Measurements from ENCODE around the gene AFF1.
"Not testable (repeated sequence)": the region's sequence is repeated elsewhere in the genome, so short reads cannot be mapped to it uniquely, and the experiment has no call there.

The AFF1 gene

DNA sequence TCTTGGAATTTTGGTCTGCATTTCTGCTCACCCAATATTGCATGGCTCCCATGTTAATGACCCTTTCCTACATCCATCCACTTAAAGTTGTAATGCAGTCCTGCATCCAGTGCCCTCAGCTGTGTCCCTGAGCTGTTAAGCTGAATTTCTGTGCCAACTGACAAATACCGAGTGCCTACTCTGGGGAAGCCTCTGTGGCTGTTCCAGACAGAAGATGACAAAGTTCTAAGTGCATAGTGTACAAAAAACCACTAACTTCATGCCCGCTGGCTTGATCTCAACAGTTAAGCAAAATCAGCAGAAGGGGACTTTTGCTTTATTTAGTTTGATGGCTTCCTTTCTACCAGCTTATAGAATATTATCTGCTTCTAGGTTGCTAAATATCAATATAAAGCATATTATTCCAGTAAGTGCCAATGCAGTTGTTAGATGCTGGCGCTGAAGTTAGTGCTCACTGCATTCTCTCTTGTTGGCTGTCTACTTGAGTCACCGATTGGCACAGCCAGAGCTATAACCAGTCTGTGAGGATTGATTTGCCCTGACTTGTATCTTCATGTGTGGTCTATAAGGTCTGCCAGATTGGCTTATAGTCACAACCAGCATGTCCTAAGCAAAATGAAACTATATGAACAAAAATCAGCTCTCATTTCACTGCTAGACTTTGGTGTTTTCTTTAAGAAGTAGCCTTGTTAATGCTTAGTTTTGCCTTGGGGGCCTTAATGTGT is 186.7 kb downstream of the AFF1 start:
- DNase-seq, result no peak

DNA sequence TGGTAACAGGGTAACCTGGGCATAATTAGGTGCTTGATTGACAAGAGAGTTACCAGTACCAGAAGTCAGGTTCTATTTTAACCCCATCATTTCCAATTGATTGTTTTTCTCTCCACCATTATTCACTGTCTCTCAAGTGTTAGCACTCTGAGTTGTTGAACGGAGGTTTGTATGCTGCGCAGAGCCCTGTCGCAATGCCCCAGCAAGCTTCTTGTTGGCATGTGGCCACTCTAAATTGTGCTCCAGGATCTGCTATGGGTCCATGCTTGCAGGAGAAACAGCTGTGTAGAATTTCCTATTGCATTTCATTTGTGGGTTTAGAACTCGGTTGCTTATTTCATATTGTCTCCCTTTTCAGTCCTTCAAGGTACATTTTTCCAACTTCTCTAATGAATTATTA is 187.4 kb downstream of the AFF1 start:
- DNase-seq, result no peak

DNA sequence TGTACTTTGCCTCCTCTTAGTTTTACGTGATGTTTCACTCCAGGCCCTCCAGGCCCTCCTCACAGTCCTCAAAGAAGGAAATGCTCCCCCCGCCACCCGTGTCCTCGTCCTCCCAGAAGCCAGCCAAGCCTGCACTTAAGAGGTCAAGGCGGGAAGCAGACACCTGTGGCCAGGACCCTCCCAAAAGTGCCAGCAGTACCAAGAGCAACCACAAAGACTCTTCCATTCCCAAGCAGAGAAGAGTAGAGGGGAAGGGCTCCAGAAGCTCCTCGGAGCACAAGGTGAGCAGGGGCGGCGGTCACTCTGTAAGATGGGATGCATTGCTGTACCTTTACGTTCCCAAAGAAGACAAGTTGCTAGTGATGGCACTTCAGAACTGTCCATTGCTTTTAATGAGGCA is 191.2 kb downstream of the AFF1 start:
- no peak for DNase-seq

DNA sequence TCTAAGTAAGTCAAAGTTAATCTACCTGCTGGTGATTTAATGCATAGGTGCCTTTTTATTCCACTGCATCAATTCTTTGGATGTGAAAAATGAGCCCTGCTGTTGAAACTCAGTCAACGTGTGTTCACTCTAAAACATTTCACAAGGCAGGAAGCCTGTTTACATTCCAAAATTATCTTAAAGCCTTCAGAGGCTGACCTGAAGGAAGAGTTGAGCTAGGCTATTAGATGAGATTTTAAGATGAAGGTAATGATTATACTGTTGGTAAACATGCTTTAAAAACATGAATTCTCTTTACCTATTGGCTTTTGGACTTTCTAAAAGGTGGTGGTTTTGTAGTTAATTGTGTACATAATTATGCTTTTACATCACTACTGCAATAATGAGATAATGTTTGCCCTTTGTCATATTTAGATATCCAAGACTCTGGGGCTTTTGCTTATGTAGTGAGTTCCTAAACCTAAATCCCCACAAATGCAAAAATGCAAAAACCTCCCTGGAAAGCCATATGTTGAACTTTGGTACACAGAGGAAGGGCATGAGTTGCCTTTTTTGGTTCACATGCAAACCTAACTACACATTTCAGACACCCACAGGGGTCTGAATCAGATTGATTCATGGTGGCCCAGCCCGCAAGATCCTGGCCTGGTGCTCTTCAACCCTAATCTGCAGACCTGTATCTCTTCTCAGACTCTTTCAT is 193.3 kb downstream of the AFF1 start:
- DNase-seq, result no peak

DNA sequence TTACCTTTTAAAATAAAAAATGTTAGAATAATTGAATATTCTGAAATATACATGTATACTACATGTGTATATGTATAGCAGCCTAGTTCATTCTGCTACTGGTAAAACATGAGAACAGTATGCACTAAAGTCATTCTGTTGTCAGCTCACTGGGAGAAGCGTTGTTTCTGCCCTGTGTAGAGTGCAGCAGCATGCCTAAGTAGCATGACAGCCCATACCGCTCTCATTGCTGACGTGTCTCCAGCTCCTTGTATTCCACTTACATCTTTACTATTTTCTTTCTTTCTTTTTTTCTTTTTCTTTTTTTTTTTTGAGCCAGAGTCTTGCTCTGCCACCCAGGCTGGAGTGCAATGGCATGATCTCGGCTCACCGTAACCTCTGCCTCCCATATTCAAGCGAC is 194.9 kb downstream of the AFF1 start:
- DNase-seq, result no peak

DNA sequence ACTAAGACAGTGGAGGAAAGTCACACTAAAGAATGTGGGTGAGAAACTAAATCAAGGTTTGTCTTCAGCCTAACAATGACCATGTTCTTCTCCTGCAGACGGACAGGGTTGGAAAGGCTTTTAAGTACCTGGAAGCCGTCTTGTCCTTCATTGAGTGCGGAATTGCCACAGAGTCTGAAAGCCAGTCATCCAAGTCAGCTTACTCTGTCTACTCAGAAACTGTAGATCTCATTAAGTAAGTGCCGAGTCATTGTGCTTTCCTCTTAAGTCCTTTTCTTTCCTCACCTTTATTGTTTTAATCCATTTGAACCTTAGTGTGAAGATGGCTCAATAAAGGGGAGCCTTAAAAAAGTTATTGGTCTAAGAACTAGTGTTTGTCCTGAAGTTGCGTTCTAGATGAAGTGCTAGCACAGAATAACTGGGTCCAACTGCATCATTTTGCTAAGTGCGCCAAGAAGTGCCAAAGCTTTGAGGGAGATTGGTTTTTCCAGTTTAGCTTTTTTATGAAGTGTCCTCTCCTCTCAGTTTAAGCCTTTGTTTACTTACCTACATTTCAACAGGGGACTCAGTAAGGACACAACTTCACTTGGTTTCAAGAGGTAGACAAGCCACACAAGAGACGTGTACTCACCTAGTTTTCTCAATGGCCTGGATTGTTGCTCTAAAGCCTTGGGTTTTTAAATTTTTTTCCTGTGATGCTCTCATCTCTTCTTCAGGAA is 196.3 kb downstream of the AFF1 start:
- DNase-seq, result no peak

DNA sequence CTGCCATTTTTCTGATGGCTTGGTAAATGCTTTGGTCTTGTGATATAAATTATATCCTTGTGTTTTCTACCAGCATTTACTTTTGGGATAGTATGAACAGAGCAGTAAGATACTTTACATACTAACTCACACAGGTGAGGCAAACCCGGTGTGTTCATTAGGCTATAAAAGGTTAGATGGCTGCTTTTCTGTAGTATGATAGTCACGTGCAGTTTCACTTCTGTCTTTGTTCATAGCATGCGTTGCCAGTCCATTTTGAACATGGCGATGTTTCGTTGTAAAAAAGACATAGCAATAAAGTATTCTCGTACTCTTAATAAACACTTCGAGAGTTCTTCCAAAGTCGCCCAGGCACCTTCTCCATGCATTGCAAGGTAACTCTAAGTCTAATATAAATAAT is 197.2 kb downstream of the AFF1 start:
- no peak for DNase-seq

DNA sequence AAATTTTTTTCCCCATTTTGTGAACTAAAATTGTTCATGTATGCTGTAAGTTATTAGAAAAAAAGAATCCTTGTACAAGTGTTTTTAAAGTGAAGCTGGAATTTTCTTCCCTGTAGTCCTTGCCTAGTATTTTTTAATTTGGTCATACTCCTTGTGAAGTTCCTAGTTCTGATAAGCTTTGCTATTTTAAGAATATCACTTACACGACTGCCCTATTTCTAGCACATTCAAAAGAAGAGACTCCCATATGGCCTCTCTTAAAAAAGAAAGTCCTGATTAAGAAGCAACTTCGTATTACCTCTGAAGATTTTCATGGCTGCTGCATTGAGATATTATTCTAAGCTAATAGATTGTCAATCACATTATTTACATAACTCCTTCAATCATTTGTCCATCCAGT is 198.4 kb downstream of the AFF1 start:
- no peak for DNase-seq

DNA sequence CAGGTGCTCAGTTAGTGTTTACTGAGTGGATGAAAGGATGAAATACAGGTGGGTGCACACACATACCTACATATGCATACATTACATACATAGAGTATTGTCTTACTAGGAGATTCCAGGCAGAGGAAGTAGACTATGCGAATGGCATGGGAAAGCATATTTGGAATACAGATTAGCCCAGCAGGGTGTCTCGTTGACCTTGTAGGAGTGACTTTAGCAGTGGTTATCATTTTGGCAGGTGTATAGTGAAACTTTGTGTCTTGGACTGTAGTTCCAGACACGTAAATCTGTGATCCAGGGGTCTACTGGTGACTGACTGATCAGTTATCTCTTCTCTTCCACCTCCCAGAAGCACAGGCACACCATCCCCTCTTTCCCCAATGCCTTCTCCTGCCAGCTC is 199.3 kb downstream of the AFF1 start:
- no peak for DNase-seq

DNA sequence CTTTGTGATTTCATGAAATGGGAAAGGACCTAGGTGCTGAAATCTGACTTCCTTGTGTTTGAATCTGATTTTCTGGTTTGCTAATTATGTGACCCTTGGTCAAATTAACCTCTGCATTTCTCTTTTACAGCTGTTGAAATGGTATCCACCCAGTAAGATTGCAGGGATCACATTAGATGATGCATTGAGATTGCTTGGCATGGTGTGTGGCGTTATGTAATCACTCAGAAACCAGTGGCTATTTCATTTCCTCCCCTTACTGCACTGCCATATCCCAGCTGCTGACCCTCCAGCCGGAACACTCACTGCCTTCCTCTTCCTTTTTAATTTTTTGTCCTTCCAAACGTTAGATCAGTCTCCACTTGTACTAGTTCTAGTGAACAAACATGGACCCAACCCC is 206.6 kb downstream of the AFF1 start:
- DNase-seq, result no peak

DNA sequence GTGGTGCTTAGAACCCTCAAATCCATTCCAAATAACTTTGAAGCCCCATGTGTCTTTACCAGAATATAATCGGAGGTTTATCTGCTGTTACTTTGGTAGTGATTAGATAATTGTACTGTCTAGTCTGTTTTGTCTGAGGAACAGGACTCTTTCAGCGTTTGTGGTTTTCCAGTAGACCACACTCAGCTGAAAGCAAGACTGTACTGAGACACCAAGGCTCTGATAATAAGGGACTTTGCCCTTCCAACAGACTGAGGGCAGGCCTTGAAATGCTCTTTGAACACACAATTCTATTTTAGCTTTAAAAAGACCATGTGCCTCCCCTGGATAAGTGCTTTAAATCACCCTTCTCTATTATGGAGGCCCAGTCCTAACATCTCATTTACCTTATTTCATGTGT is 209.5 kb downstream of the AFF1 start:
- no peak for DNase-seq

DNA sequence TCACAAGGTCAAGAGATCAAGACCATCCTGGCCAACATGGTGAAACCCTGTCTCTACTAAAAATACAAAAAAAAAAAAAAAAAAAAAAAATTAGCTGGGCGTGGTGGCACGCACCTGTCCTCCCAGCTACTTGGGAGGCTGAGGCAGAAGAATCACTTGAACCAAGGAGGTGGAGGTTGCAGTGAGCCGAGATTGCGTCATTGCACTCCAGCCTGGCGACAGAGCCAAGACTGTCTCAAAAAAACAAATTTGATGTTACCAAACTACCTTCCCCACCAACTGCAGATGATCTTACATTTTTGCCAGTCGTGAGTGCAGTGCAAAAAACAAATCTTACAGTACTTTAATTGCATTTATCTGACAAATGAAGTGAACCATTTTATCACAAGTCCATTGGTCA is 211.1 kb downstream of the AFF1 start:
- not testable (repeated sequence) for DNase-seq

DNA sequence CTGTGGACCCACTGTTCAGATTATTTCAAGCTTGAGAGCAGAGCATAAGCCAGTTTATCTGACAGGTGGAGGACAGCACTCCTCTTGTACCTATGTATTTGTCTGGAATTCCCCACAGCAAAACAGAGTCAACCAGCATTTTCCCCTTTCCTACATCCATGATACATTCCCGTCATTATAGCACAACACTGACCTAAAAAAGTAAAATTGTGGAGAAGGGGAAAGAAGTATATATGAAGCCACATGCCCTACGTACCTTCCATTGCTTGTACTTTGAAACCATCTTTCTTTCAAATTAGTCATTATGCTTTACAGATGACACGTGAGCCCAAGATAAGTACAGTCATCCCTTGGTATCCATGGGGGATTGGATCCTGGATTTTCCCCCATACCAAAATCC is 212.3 kb downstream of the AFF1 start:
- no peak for DNase-seq

DNA sequence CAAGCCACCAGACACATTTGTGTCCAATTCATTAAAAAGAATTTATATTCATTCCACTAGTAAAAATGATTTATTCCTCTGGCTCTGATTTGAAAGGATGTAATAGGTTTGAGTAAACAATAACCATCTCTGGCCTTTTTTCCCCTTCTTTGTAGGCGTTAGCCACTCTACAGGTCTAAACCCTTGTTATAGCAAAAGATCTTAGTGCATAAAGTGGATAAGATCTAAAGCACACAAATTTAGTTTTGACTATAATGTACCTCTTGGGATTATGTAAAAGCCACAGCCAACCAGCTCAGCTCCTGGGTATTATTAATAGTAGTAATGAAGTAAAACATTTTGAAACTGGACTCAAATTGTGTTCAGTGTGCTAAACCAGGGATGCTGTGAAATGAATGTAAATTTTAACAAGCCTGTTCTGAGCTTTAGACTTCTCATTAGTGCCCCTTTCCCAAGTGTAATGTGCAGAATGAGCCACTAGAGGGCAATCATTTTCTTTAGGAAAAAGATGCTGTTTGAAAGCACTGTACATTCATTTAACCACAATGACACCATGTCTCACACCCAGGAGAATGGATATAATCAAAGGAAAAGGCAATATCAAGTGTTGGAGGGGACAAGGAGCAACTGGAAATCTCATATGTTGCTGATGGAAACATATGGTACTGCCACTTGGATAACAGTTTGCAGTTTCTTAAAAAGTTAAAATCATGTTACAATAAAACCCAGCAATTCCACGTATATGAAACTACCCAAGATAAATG is 215.9 kb downstream of the AFF1 start:
- no peak for DNase-seq

DNA sequence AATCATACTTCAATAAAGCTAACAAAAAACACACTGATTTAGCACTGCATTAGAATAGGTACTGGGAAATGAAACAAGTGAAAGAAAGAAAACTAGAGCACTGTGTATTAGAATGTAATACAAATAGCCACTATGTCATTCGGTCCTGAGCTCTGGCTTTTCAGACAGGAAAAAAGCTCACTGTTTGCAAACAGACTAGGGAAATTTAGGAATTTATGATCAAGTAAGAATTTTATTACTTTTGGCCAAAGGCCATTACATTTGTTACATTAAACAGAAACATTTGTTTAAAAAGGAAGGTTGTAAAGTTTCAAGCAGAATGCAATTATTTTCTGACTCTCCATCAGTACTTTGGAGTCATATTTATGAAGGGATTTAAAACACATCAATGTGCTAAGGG is 216.9 kb downstream of the AFF1 start:
- no peak for DNase-seq

DNA sequence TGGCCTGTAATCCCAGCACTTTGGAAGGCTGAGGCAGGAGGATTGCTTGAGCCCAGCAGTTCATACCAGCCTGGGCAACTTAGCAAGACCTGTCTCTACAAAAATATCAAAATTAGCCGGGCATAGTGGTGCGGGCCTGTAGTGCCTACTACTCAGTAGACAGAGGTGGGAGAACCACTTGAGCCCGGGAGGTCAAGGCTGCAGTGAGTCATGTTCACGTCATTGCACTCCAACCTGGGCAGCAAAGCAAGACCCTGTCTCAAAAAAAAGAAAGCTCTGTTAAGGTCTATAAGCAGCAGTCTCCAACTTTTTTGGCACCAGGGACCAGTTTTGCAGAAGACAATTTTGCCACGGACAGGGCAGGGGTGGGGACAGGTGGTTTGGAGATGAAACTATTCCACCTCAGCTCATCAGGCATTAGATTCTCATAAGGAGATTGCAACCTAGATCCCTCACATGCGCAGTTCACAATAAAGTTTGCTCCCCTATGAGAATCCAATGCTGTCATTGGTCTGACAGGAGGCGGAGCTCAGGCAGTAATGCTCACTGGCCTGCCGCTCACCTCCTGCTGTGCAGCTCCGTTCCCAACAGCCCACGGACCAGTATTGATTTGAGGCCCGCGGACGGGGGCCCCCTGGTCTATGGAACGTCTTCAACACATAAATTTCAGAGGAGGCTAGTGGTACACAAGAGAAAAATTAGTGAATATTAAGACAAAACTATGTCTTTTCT is 217.7 kb downstream of the AFF1 start:
- DNase-seq, result no peak

DNA sequence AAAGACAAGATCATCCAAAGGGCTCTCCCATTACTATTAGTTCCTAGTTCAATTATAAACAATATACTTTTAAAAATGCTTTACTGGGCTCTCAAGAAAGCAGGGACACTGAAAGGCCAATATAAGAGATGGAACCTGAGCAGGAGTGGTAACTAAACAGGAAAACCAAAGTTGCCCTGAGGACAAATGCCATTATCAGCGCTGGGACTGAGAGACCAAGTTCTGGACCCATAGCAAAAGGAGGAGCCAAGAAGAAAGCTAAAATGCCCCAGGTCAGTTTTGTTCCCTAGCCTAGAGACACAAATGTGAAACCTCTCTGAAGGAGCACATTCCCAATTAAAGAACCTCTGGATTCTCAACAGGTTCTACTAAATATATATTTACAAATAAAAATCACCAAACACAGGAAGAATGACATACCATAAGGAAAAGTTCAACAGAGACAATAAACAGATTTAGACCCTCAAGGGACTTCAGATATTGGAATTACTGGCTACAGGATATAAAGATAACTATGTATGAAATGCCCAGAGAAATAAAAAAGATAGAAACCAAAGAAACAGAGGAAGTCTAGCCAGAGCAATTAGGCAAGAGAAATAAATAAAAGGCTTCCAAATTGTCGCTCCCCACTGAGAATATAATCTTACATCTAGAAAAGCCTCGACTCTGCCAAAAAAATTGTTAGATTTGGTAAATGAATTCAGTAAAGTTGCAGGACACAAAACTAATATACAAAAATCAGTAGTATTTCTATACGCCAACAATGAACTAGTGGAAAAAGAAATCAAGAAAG is 218.5 kb downstream of the AFF1 start:
- DNase-seq, result no peak

DNA sequence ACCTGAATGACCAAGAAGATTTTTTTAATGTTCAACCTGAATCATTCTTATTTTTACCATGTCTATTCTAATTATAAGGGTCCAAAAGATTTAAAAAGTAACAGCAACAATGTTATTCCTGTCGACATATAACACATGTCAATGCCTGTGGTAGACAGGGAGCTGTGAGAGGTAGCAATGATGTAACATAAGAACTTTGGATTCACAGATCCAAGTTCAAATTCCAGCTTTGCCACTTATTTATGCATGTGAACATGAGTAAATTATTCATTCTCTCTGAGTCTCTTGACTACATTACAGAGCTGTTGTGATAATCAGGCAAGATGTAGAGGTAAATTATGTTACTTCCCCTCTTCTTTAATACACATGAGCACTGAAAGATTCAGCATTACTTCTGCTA is 231.1 kb downstream of the AFF1 start:
- DNase-seq, result no peak

DNA sequence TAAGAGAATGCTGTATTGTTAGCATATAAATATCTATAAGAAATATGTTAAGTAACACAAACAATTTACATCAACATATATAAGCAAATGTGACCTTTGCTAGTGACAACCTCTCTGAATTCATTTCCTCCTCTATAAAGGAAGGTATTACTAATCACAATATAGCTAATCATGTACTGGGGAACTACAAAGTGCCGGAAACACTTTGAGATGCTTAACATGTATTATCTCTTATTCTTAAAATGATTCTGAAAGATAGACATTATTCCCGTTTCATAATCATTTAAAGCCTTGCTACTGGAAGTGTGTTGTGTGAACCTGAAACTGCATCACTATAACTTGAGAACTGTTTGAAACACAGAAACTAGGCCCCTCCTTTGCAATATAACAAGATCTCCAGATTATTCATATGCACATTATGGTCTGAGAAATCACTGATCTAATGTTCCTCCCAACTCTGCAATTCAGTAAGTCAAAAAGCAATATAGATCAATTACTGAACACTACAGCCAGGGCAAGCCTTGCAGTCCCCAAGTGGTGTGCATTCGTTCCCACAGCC is 231.6 kb downstream of the AFF1 start:
- no peak for DNase-seq

DNA sequence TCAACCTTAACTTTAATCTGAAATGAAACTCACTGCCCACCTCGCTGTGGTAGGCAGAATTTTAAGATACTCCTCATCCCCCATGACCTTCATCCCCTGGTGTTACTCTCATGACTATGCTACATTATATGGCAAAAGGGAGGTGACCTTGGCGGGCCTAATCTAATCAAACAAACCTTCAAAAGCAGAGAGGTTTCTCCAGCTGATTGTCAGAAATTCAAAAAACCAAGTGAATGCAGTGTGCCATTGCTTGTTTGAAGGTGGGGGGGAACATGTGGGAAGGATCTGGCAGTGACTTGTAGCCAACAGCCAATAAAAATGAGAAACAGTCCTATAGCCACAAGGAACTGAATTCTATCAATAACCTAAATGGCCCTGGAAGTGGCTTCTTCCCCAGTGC is 237.1 kb downstream of the AFF1 start:
- DNase-seq, result no peak

DNA sequence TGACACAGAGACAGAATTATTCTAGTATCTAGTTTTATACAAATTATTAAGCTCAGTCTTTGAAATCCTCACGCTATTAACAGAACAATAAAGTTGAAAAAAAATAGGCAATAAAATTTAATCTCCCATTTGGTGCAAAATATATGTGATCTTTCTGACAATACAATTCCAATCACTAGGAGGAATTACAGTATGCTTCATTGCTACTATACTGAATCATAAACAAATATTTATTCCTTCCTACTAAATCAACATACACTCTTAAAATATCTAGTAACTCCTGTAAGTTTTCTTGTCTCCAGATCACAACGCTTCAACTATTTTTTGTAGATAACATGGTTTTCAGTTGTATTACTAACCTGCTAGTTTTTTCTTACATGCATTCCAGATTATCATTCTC is 239.9 kb downstream of the AFF1 start:
- DNase-seq, result no peak

DNA sequence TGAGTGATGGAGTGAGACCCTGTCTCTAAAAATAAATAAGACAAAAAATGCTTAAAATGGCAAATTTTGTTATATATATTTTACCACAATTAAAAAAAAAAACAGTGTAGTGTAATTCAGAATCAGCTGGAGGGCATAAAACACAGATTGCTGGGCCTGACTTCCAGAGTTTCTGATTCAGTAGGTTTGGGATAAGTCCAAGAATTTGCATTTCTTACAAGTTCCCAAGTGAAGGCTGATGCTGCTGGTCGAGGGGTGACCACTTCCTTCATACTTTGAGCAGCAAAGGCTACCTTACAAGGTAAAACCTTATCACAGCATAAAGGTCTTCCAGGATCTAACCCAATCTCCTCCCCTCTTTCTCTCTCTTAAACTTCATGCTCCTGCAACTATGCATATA is 244.9 kb downstream of the AFF1 start:
- no peak for DNase-seq

Data from NK-92 treated with Interleukin-12 subunit alpha and Interleukin-12 subunit beta, amount 100 ng/mL, for 24 hours (cell line).